Right renal cortex interstitium (tissue), 3 donors: ENCODE results near the gene S100PBP. TPM values are rescaled to one million over a fixed set of nuclear protein-coding genes. Genes with fewer than 3 reads are reported as not detected.

Source experiments
- DNase-seq, 3 donors: peaks; one replicate each; pipeline ENCODE4 v3.0.0-alpha.2; 2013; ENCODE audit warnings: low read depth in 3 of 3, low spot score in 2 of 3
- polyA plus RNA-seq, 3 donors: library from polyadenylated mRNA; unstranded; fragments of 120-200 nt; gene quantifications; one replicate each; pipeline ENCODE4 v1.2.1, GENCODE V29; 2013; ENCODE audit not compliant: insufficient read length in 3 of 3

Gene S100PBP
- 10 to 100 TPM; 30.5 to 33.6 (median 31.0) TPM for polyA plus RNA-seq

GRCh38 chr1:32817159-32817814, at the start of gene S100PBP, which contains the start of gene YARS1:
TSS of gene S100PBP (plus strand) at chr1:32817653. CDS start at chr1:32826100, 8,447 bp downstream.
TSS of gene YARS1 (minus strand) at chr1:32817358. CDS start at chr1:32817244, 114 bp downstream.
- DNase-seq = peak; percentile 92 to 97 (median 94)

GRCh38 chr1:32768110-32768850, 49.2 kb upstream of the S100PBP start:
- DNase-seq = no peak

GRCh38 chr1:32769524-32770220, 47.8 kb upstream of the S100PBP start:
- DNase-seq = no peak

- no peak for DNase-seq
Measured at GRCh38 chr1:32770221-32770731, 47.2 kb upstream of the S100PBP start.

GRCh38 chr1:32770741-32771548, 46.5 kb upstream of the S100PBP start:
- no peak for DNase-seq

GRCh38 chr1:32771561-32772280, 45.7 kb upstream of the S100PBP start:
- DNase-seq = no peak

GRCh38 chr1:32772281-32773017, 45.0 kb upstream of the S100PBP start:
- DNase-seq = no peak

GRCh38 chr1:32773018-32773763, 44.3 kb upstream of the S100PBP start:
- no peak for DNase-seq

GRCh38 chr1:32773764-32774463, 43.5 kb upstream of the S100PBP start:
- no peak for DNase-seq

GRCh38 chr1:32774464-32774808, 43.0 kb upstream of the S100PBP start:
- no peak for DNase-seq

- no peak for DNase-seq
Measured at GRCh38 chr1:32774950-32775634, 42.4 kb upstream of the S100PBP start.

GRCh38 chr1:32775640-32776337, 41.7 kb upstream of the S100PBP start:
- no peak for DNase-seq

- DNase-seq = no peak
Measured at GRCh38 chr1:32779242-32779641, 38.2 kb upstream of the S100PBP start.

GRCh38 chr1:32780005-32780404, 37.4 kb upstream of the S100PBP start:
- no peak for DNase-seq

GRCh38 chr1:32780628-32781234, 36.7 kb upstream of the S100PBP start:
- DNase-seq = no peak

- DNase-seq = no peak
Measured at GRCh38 chr1:32782086-32782485, 35.4 kb upstream of the S100PBP start.
